GM12878 (cell line): ENCODE measurements around the gene IFIH1.

Experiments
- BACH1 ChIP-seq: fragments of 450-650 bp; IDR thresholded peaks from 2 replicates; pipeline ENCODE4 v1.6.1; 2017; ENCODE audit warnings: mild to moderate bottlenecking, borderline replicate concordance
- EP300 ChIP-seq, 2 experiments: fragments of 150-350 bp in 1 of 2; IDR thresholded peaks; 2 replicates each; pipeline ENCODE4 v1.6.1; 2011 to 2012; ENCODE audit warnings: low read depth in 2 of 2, low read length in 2 of 2, borderline replicate concordance in 1 of 2, improper control_type of control experiment in 1 of 2, inconsistent platforms in 1 of 2; ENCODE audit not compliant: control insufficient read depth in 1 of 2
- POLR2A ChIP-seq: IDR thresholded peaks from 2 replicates; pipeline ENCODE4 v1.6.1; 2011; ENCODE audit warnings: low read depth, mild to moderate bottlenecking, low read length
- SIN3A ChIP-seq: IDR thresholded peaks from 2 replicates; pipeline ENCODE4 v1.6.1; 2012; ENCODE audit warnings: low read depth, low read length, improper control_type of control experiment
- TCF7 ChIP-seq: IDR thresholded peaks from 2 replicates; pipeline ENCODE4 v1.6.1; 2014; ENCODE audit warnings: antibody characterized with exemption, borderline replicate concordance
- ZNF384 ChIP-seq: IDR thresholded peaks from 2 replicates; pipeline ENCODE4 v1.6.1; 2012; ENCODE audit warnings: low read depth, mild to moderate bottlenecking, low read length, improper control_type of control experiment, borderline replicate concordance

GRCh38 chr2:162220368-162220767 lies 98.1 kb downstream of the IFIH1 start:
- TF ChIP-seq TCF7 (no peak), SIN3A (no peak), ZNF384 (no peak), EP300 (IDR thresholded peaks at IDR 0.05; ENCODE audit: borderline replicate concordance in 1 of 2, control insufficient read depth in 1 of 2, low read depth in 2 of 2, low read length in 2 of 2) (no peak), POLR2A (no peak), BACH1 (no peak)
